HepG2 (cell line): Measurements from ENCODE around the gene RBM47. TPM values are rescaled to one million over a fixed set of nuclear protein-coding genes. Genes with fewer than 3 reads are reported as not detected.

ENCODE experiments used
- AHR ChIP-seq: IDR thresholded peaks from 2 replicates; pipeline ENCODE4 v1.6.1; 2018; ENCODE audit warnings: missing genetic modification reagents, missing compliant biosample characterization
- HHEX ChIP-seq: IDR thresholded peaks from 2 replicates; pipeline ENCODE4 v1.6.1; 2016; ENCODE audit warnings: control low read depth
- HIVEP1 ChIP-seq: sonication (generic); formaldehyde crosslinking; IDR thresholded peaks from 2 replicates; pipeline ENCODE4 v1.4.0; 2020; ENCODE audit warnings: mild to moderate bottlenecking, missing genetic modification reagents
- NPAS2 ChIP-seq: sonication (generic); formaldehyde crosslinking; IDR thresholded peaks from 2 replicates; pipeline ENCODE4 v1.8.0; 2022; ENCODE audit warnings: mild to moderate bottlenecking, missing genetic modification reagents, borderline replicate concordance
- RBFOX2 ChIP-seq: fragments of 200-400 bp; formaldehyde crosslinking; IDR thresholded peaks from 2 replicates; pipeline ENCODE4 v1.6.1; 2017; ENCODE audit warnings: low read depth, mild to moderate bottlenecking, low read length
- ZFP1 ChIP-seq: IDR thresholded peaks from 2 replicates; pipeline ENCODE4 v1.6.1; 2016
- ZNF10 ChIP-seq: sonication (generic); formaldehyde crosslinking; IDR thresholded peaks from 2 replicates; pipeline ENCODE4 v1.4.0; 2020; ENCODE audit warnings: mild to moderate bottlenecking, low read depth, missing genetic modification reagents, borderline replicate concordance
- polyA plus RNA-seq, 8 experiments: library from polyadenylated mRNA; depleted of rRNA in 3 of 8; stranded (reverse) in 7 of 8; unstranded in 1 of 8; fragments of >200 nt; fragmentation: Illumina TruSeq in 4 of 8; extraction: Trizol in 4 of 8; gene quantifications; 2 replicates each; pipeline versions ENCODE4 v1.2.1 to v1.2.3, GENCODE V29; 2011 to 2016; ENCODE audit warnings: low read depth in 4 of 8, missing spikeins in 1 of 8, mixed read lengths in 1 of 8; ENCODE audit not compliant: insufficient read depth in 1 of 8
- total RNA-seq, 5 experiments: library from RNA; depleted of rRNA; stranded (reverse); fragments of >200 nt; fragmentation: Illumina TruSeq; extraction: Trizol; gene quantifications; 2 replicates each; pipeline ENCODE4 v1.2.3, GENCODE V29; 2016; ENCODE audit warnings: low read depth in 1 of 5
- TF ChIP-seq, protein P1 (sequence below): IDR thresholded peaks from 2 replicates; pipeline ENCODE4 v1.4.0; 2020; ENCODE audit warnings: mild to moderate bottlenecking, missing genetic modification reagents
- TF ChIP-seq, protein P2 (sequence below): sonication (generic); formaldehyde crosslinking; conservative IDR thresholded peaks from 2 replicates; pipeline ENCODE4 v1.8.1; 2023; ENCODE audit warnings: missing genetic modification reagents
- TF ChIP-seq, protein P3 (sequence below): sonication (generic); formaldehyde crosslinking; IDR thresholded peaks from 2 replicates; pipeline ENCODE4 v1.9.0; 2022; ENCODE audit warnings: low read depth, missing genetic modification reagents
- TF ChIP-seq, protein P4 (sequence below): sonication (generic); formaldehyde crosslinking; conservative IDR thresholded peaks from 2 replicates; pipeline ENCODE4 v1.8.0; 2022; ENCODE audit warnings: low read depth, missing genetic modification reagents
- TF ChIP-seq, protein P5 (sequence below): sonication (generic); formaldehyde crosslinking; IDR thresholded peaks from 2 replicates; pipeline ENCODE4 v1.4.0; 2020; ENCODE audit warnings: missing genetic modification reagents
- TF ChIP-seq, protein P6 (sequence below): sonication (generic); formaldehyde crosslinking; conservative IDR thresholded peaks from 2 replicates; pipeline ENCODE4 v1.4.0; 2020; ENCODE audit warnings: mild to moderate bottlenecking, missing genetic modification reagents, moderate library complexity

Gene RBM47
- total and polyA plus RNA-seq, 2 of the 13 experiments (the other 11 are each of a cell fraction or from before 2014, with no cell fraction given), result 1.2 to 2.5 TPM

DNA sequence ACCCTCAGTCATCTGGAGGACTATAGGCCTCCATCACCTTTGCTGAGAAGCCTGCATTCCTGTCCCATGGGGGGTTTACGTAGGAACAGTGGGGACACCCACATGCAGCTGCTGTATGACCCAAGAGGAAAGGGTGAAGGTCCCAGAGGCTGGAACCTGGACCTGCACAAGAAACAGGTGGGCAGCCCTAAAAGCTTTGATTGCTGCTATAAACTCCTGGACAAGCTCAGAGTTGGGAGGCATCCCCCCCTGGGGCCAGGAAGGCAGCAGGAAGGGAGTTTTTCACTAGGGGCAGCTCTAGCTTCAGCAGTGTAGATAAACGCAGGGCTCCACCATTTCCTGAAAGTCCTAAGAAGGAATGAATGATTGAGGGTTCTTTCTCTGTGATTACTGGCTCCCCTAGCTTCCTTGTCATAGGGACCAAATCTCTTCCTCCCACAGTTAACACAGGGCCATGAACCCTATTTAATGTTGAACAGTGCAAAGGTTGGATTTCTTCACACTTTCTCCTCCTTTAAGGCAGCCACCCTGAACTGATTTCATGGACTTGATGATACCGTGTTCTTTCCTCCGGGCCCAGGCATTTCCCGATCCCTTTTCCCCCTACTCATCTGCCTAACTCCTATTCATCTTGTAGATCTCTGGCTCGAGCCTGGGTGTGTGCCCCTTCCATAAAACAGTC is 210.3 kb downstream of the RBM47 start (continued):
- TF ChIP-seq, protein P1, sequence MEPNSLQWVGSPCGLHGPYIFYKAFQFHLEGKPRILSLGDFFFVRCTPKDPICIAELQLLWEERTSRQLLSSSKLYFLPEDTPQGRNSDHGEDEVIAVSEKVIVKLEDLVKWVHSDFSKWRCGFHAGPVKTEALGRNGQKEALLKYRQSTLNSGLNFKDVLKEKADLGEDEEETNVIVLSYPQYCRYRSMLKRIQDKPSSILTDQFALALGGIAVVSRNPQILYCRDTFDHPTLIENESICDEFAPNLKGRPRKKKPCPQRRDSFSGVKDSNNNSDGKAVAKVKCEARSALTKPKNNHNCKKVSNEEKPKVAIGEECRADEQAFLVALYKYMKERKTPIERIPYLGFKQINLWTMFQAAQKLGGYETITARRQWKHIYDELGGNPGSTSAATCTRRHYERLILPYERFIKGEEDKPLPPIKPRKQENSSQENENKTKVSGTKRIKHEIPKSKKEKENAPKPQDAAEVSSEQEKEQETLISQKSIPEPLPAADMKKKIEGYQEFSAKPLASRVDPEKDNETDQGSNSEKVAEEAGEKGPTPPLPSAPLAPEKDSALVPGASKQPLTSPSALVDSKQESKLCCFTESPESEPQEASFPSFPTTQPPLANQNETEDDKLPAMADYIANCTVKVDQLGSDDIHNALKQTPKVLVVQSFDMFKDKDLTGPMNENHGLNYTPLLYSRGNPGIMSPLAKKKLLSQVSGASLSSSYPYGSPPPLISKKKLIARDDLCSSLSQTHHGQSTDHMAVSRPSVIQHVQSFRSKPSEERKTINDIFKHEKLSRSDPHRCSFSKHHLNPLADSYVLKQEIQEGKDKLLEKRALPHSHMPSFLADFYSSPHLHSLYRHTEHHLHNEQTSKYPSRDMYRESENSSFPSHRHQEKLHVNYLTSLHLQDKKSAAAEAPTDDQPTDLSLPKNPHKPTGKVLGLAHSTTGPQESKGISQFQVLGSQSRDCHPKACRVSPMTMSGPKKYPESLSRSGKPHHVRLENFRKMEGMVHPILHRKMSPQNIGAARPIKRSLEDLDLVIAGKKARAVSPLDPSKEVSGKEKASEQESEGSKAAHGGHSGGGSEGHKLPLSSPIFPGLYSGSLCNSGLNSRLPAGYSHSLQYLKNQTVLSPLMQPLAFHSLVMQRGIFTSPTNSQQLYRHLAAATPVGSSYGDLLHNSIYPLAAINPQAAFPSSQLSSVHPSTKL (CRISPR knock-in tag), result peak; percentile 60; the same call in 1 of the 2 replicates
- no peak for TF ChIP-seq HHEX (CRISPR knock-in tag)
- TF ChIP-seq, protein P2, sequence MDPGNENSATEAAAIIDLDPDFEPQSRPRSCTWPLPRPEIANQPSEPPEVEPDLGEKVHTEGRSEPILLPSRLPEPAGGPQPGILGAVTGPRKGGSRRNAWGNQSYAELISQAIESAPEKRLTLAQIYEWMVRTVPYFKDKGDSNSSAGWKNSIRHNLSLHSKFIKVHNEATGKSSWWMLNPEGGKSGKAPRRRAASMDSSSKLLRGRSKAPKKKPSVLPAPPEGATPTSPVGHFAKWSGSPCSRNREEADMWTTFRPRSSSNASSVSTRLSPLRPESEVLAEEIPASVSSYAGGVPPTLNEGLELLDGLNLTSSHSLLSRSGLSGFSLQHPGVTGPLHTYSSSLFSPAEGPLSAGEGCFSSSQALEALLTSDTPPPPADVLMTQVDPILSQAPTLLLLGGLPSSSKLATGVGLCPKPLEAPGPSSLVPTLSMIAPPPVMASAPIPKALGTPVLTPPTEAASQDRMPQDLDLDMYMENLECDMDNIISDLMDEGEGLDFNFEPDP (CRISPR knock-in tag), result no peak
- TF ChIP-seq RBFOX2, result no peak
- TF ChIP-seq, protein P3, sequence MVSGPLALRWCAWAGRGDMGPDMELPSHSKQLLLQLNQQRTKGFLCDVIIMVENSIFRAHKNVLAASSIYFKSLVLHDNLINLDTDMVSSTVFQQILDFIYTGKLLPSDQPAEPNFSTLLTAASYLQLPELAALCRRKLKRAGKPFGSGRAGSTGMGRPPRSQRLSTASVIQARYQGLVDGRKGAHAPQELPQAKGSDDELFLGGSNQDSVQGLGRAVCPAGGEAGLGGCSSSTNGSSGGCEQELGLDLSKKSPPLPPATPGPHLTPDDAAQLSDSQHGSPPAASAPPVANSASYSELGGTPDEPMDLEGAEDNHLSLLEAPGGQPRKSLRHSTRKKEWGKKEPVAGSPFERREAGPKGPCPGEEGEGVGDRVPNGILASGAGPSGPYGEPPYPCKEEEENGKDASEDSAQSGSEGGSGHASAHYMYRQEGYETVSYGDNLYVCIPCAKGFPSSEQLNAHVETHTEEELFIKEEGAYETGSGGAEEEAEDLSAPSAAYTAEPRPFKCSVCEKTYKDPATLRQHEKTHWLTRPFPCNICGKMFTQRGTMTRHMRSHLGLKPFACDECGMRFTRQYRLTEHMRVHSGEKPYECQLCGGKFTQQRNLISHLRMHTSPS (CRISPR knock-in tag), result no peak
- TF ChIP-seq ZNF10 (CRISPR knock-in tag), result no peak
- no peak for TF ChIP-seq NPAS2 (CRISPR knock-in tag)
- TF ChIP-seq HIVEP1 (CRISPR knock-in tag), result 0 out of 2 replicates have a peak, but pooled peaks have one; percentile 15
- no peak for TF ChIP-seq ZFP1 (CRISPR knock-in tag)
- TF ChIP-seq, protein P4, sequence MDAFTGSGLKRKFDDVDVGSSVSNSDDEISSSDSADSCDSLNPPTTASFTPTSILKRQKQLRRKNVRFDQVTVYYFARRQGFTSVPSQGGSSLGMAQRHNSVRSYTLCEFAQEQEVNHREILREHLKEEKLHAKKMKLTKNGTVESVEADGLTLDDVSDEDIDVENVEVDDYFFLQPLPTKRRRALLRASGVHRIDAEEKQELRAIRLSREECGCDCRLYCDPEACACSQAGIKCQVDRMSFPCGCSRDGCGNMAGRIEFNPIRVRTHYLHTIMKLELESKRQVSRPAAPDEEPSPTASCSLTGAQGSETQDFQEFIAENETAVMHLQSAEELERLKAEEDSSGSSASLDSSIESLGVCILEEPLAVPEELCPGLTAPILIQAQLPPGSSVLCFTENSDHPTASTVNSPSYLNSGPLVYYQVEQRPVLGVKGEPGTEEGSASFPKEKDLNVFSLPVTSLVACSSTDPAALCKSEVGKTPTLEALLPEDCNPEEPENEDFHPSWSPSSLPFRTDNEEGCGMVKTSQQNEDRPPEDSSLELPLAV (CRISPR knock-in tag), result no peak
- TF ChIP-seq, protein P5, sequence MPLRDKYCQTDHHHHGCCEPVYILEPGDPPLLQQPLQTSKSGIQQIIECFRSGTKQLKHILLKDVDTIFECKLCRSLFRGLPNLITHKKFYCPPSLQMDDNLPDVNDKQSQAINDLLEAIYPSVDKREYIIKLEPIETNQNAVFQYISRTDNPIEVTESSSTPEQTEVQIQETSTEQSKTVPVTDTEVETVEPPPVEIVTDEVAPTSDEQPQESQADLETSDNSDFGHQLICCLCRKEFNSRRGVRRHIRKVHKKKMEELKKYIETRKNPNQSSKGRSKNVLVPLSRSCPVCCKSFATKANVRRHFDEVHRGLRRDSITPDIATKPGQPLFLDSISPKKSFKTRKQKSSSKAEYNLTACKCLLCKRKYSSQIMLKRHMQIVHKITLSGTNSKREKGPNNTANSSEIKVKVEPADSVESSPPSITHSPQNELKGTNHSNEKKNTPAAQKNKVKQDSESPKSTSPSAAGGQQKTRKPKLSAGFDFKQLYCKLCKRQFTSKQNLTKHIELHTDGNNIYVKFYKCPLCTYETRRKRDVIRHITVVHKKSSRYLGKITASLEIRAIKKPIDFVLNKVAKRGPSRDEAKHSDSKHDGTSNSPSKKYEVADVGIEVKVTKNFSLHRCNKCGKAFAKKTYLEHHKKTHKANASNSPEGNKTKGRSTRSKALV (CRISPR knock-in tag), result no peak
- TF ChIP-seq, protein P6, sequence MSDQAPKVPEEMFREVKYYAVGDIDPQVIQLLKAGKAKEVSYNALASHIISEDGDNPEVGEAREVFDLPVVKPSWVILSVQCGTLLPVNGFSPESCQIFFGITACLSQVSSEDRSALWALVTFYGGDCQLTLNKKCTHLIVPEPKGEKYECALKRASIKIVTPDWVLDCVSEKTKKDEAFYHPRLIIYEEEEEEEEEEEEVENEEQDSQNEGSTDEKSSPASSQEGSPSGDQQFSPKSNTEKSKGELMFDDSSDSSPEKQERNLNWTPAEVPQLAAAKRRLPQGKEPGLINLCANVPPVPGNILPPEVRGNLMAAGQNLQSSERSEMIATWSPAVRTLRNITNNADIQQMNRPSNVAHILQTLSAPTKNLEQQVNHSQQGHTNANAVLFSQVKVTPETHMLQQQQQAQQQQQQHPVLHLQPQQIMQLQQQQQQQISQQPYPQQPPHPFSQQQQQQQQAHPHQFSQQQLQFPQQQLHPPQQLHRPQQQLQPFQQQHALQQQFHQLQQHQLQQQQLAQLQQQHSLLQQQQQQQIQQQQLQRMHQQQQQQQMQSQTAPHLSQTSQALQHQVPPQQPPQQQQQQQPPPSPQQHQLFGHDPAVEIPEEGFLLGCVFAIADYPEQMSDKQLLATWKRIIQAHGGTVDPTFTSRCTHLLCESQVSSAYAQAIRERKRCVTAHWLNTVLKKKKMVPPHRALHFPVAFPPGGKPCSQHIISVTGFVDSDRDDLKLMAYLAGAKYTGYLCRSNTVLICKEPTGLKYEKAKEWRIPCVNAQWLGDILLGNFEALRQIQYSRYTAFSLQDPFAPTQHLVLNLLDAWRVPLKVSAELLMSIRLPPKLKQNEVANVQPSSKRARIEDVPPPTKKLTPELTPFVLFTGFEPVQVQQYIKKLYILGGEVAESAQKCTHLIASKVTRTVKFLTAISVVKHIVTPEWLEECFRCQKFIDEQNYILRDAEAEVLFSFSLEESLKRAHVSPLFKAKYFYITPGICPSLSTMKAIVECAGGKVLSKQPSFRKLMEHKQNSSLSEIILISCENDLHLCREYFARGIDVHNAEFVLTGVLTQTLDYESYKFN (CRISPR knock-in tag), result 0 out of 2 replicates have a peak, but pooled peaks have one; percentile 23
- 0 out of 2 replicates have a peak, but pooled peaks have one; percentile 22 for TF ChIP-seq AHR (CRISPR knock-in tag)
